H9 (cell line): ENCODE data around the gene ANKRD50. TPM values are rescaled to one million over a fixed set of nuclear protein-coding genes. Genes with fewer than 3 reads are reported as not detected.

Experiments
- DNase-seq: peaks from one replicate; pipeline ENCODE4 v3.0.0-alpha.2; 2017
- H2AFZ ChIP-seq: one replicate; pipeline ENCODE4 v1.6.1; 2013; ENCODE audit warnings: mild to moderate bottlenecking, low read length, control low read depth, moderate library complexity
- H2AK5ac ChIP-seq: 2 replicates; pipeline ENCODE4 v1.6.1; 2013; ENCODE audit warnings: low read length, control low read depth, mixed read lengths; ENCODE audit not compliant: insufficient read length
- H2BK120ac ChIP-seq: one replicate; pipeline ENCODE4 v1.6.1; 2013; ENCODE audit warnings: low read depth, mild to moderate bottlenecking, low read length, control low read depth, inconsistent platforms; ENCODE audit not compliant: poor library complexity, severe bottlenecking
- H2BK12ac ChIP-seq: 2 replicates; pipeline ENCODE4 v1.6.1; 2013; ENCODE audit warnings: low read length, control low read depth, mixed read lengths, low read depth; ENCODE audit not compliant: insufficient read length
- H2BK15ac ChIP-seq: 2 replicates; pipeline ENCODE4 v1.6.1; 2013; ENCODE audit warnings: low read depth, low read length, control low read depth
- H2BK20ac ChIP-seq: one replicate; pipeline ENCODE4 v1.6.1; 2013; ENCODE audit warnings: low read depth, mild to moderate bottlenecking, low read length, control low read depth, inconsistent platforms; ENCODE audit not compliant: poor library complexity, severe bottlenecking
- H2BK5ac ChIP-seq: 2 replicates; pipeline ENCODE4 v1.6.1; 2013; ENCODE audit warnings: low read length, control low read depth, mixed read lengths; ENCODE audit not compliant: insufficient read length
- H3K14ac ChIP-seq: 2 replicates; pipeline ENCODE4 v1.6.1; 2013; ENCODE audit warnings: low read length, control low read depth; ENCODE audit not compliant: insufficient read depth
- H3K18ac ChIP-seq: 2 replicates; pipeline ENCODE4 v1.6.1; 2013; ENCODE audit warnings: low read depth, mild to moderate bottlenecking, mixed read lengths, low read length, control low read depth; ENCODE audit not compliant: insufficient read length
- H3K23ac ChIP-seq: 2 replicates; pipeline ENCODE4 v1.6.1; 2013; ENCODE audit warnings: low read length, control low read depth, mixed read lengths, low read depth; ENCODE audit not compliant: insufficient read length
- H3K23me2 ChIP-seq: 2 replicates; pipeline ENCODE4 v1.6.1; 2013; ENCODE audit warnings: low read depth, mild to moderate bottlenecking, mixed read lengths, low read length, control low read depth; ENCODE audit not compliant: insufficient read length, poor library complexity, severe bottlenecking
- H3K27ac ChIP-seq: 2 replicates; pipeline ENCODE4 v1.5.1; 2013; ENCODE audit warnings: low read length, control low read depth, mixed read lengths, low read depth; ENCODE audit not compliant: insufficient read length
- H3K27me3 ChIP-seq: 2 replicates; pipeline ENCODE4 v1.6.1; 2013; ENCODE audit warnings: low read length, control low read depth, inconsistent platforms; ENCODE audit not compliant: insufficient read depth
- H3K4ac ChIP-seq: 2 replicates; pipeline ENCODE4 v1.6.1; 2013; ENCODE audit warnings: low read depth, mild to moderate bottlenecking, control low read depth, inconsistent platforms, low read length, moderate library complexity
- H3K4me1 ChIP-seq: 2 replicates; pipeline ENCODE4 v1.6.1; 2013; ENCODE audit warnings: low read length, control low read depth, inconsistent platforms; ENCODE audit not compliant: insufficient read depth
- H3K4me2 ChIP-seq: 2 replicates; pipeline ENCODE4 v1.6.1; 2013; ENCODE audit warnings: low read length, control low read depth, mixed read lengths; ENCODE audit not compliant: insufficient read length, insufficient read depth
- H3K56ac ChIP-seq: 2 replicates; pipeline ENCODE4 v1.6.1; 2013; ENCODE audit warnings: low read depth, mild to moderate bottlenecking, mixed read lengths, low read length, control low read depth; ENCODE audit not compliant: insufficient read length
- H3K79me1 ChIP-seq: 2 replicates; pipeline ENCODE4 v1.6.1; 2013; ENCODE audit warnings: low read depth, mild to moderate bottlenecking, moderate library complexity, low read length, control low read depth, inconsistent platforms; ENCODE audit not compliant: insufficient read depth, poor library complexity, severe bottlenecking
- H3K79me2 ChIP-seq: 2 replicates; pipeline ENCODE4 v1.6.1; 2013; ENCODE audit warnings: low read length, control low read depth, inconsistent platforms; ENCODE audit not compliant: insufficient read depth
- H3K9ac ChIP-seq: 2 replicates; pipeline ENCODE4 v1.6.1; 2013; ENCODE audit warnings: low read length, control low read depth, mixed read lengths; ENCODE audit not compliant: insufficient read length; ENCODE audit errors: extremely low read depth
- H3K9me3 ChIP-seq: one replicate; pipeline ENCODE4 v1.6.1; 2013; ENCODE audit warnings: low read depth, low read length, inconsistent platforms; ENCODE audit not compliant: control insufficient read depth
- H3T11ph ChIP-seq: one replicate; pipeline ENCODE4 v1.6.1; 2013; ENCODE audit warnings: mild to moderate bottlenecking, low read length, control low read depth, inconsistent platforms
- H4K20me1 ChIP-seq: one replicate; pipeline ENCODE4 v1.6.1; 2013; ENCODE audit not compliant: control insufficient read depth, insufficient read length, insufficient read depth
- H4K5ac ChIP-seq: 2 replicates; pipeline ENCODE4 v1.6.1; 2013; ENCODE audit warnings: low read depth, mild to moderate bottlenecking, mixed read lengths, low read length, control low read depth; ENCODE audit not compliant: insufficient read length
- H4K8ac ChIP-seq: replicated peaks from 2 replicates; pipeline ENCODE4 v1.6.1; 2013; ENCODE audit warnings: low read length, control low read depth, mixed read lengths, low read depth; ENCODE audit not compliant: insufficient read length
- H4K91ac ChIP-seq: 2 replicates; pipeline ENCODE4 v1.6.1; 2013; ENCODE audit warnings: low read depth, mild to moderate bottlenecking, moderate library complexity, mixed read lengths, low read length, control low read depth; ENCODE audit not compliant: insufficient read length
- H3K27ac Mint-ChIP-seq, 3 experiments: 2 replicates in 2 of 3; 3 replicates in 1 of 3; pipeline ENCODE4 v1.8.0; 2020 to 2021; ENCODE audit warnings: mixed read lengths in 3 of 3, mild to moderate bottlenecking in 1 of 3, moderate library complexity in 1 of 3
- H3K27me3 Mint-ChIP-seq: 2 replicates; pipeline ENCODE4 v1.8.0; 2021; ENCODE audit warnings: low read depth, mild to moderate bottlenecking, moderate library complexity, mixed read lengths
- H3K36me3 Mint-ChIP-seq, 3 experiments: 2 replicates in 2 of 3; 3 replicates in 1 of 3; pipeline ENCODE4 v1.8.0; 2020 to 2021; ENCODE audit warnings: low read depth in 3 of 3, mixed read lengths in 3 of 3; ENCODE audit not compliant: insufficient read depth in 1 of 3
- H3K4me1 Mint-ChIP-seq, 2 experiments: 2 replicates each; pipeline ENCODE4 v1.8.0; 2020; ENCODE audit warnings: mixed read lengths in 2 of 2
- H3K4me3 Mint-ChIP-seq, 2 experiments: 2 replicates in 1 of 2; 3 replicates in 1 of 2; pipeline ENCODE4 v1.8.0; 2020 to 2021; ENCODE audit warnings: mild to moderate bottlenecking in 2 of 2, mixed read lengths in 2 of 2, moderate library complexity in 1 of 2
- H3K9me3 Mint-ChIP-seq, 2 experiments: 2 replicates in 1 of 2; 3 replicates in 1 of 2; pipeline ENCODE4 v1.8.0; 2020; ENCODE audit warnings: mild to moderate bottlenecking in 2 of 2, mixed read lengths in 2 of 2, moderate library complexity in 1 of 2
- CTCF ChIP-seq: fragments of 200-600 bp; sonication (generic); conservative IDR thresholded peaks from 3 replicates; pipeline ENCODE4 v1.8.0; 2021; ENCODE audit warnings: antibody characterized with exemption, mild to moderate bottlenecking
- WGBS: extraction: QIAGEN DNeasy Blood & Tissue Kit; methylation state at CpG from one replicate; pipeline ENCODE4 v1.1.7; 2013; ENCODE audit warnings: missing lambda C conversion rate, low lambda C conversion rate, mixed read lengths; ENCODE audit not compliant: insufficient read length; ENCODE audit errors: extremely low coverage; 5-methylcytosine and 5-hydroxymethylcytosine counted together
- total RNA-seq: library from RNA; stranded (reverse); gene quantifications from 2 replicates; pipeline ENCODE4 v1.2.1, GENCODE V29; 2021

The ANKRD50 gene
- total RNA-seq, 1 experiment from 2014 or later = 30.1 TPM

- Histone ChIP-seq H4K8ac (no peak overlapping the region), H4K91ac (no peak overlapping the region), H3K4me2 (no peak overlapping the region), H2BK15ac (no peak overlapping the region), H3K4ac (no peak overlapping the region), H3K79me1 (no peaks in the 10 kb centered on the region), H3K23me2 (no peaks in the 10 kb centered on the region), H3K27me3 (no peaks in the 10 kb centered on the region), H3K9me3 (no peaks in the 10 kb centered on the region), H3K56ac (no peak overlapping the region), H2BK120ac (no peak overlapping the region), H2BK12ac (no peak overlapping the region), H2AFZ (no peak overlapping the region), H3K27ac (no peak overlapping the region), H2AK5ac (no peak overlapping the region), H2BK5ac (no peak overlapping the region), H3K79me2 (no peaks in the 10 kb centered on the region), H3K23ac (no peak overlapping the region), H3K18ac (no peak overlapping the region), H3T11ph (no peak overlapping the region), H2BK20ac (no peak overlapping the region), H3K4me1 (no peaks in the 10 kb centered on the region), H3K14ac (no peak overlapping the region), H4K5ac (no peak overlapping the region), H3K9ac (no peak overlapping the region), H4K20me1 (no peaks in the 10 kb centered on the region)
- no peak for TF ChIP-seq CTCF
- no peak overlapping the region for H3K27ac Mint-ChIP-seq
- H3K27me3 Mint-ChIP-seq = no peaks in the 10 kb centered on the region
- DNase-seq = no peak
- no peak overlapping the region for H3K4me3 Mint-ChIP-seq
- H3K9me3 Mint-ChIP-seq = no peaks in the 10 kb centered on the region; a peak in 1 of 5 replicates
- peaks cover 4 to 25% of the 10 kb centered on the region in 2 experiments for H3K4me1 Mint-ChIP-seq
- H3K36me3 Mint-ChIP-seq = peaks cover 0 to 1% (median 0%) of the 10 kb centered on the region in 3 experiments; a peak in 3 of 7 replicates
- WGBS = no CpG with 5 or more reads among the region's 1 CpG
These were observed 82.9 kb downstream of the ANKRD50 start for GRCh38 chr4:124629681-124630080.
